AG08395 (cell line): ENCODE results near the gene ACYP2.
"Not testable (repeated sequence)": the region's sequence is repeated elsewhere in the genome, so short reads cannot be mapped to it uniquely, and the experiment has no call there.

Experiments
- DNase-seq: peaks from one replicate; pipeline ENCODE4 v3.0.0; 2012; ENCODE audit warnings: mixed read lengths, low spot score

The ACYP2 gene

DNA sequence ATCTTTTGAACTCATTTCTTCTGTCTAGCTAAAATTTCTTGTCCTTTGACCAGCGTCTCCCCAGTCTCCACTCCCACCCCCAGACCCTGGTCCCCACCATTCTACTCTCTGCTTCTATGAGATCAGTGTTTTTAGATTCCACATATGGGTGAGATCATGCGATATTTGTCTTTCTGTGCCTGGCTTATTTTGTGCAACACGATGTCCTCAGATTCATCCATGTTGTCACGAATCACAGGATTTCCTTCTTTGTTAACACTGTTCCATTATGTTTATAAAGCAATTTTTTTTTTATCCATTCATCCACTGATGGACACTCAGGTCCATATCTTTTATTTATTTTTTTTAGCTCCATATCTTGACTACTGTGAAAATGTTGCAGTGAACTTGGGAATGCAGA is 16.0 kb upstream of the ACYP2 start:
- no peak for DNase-seq

DNA sequence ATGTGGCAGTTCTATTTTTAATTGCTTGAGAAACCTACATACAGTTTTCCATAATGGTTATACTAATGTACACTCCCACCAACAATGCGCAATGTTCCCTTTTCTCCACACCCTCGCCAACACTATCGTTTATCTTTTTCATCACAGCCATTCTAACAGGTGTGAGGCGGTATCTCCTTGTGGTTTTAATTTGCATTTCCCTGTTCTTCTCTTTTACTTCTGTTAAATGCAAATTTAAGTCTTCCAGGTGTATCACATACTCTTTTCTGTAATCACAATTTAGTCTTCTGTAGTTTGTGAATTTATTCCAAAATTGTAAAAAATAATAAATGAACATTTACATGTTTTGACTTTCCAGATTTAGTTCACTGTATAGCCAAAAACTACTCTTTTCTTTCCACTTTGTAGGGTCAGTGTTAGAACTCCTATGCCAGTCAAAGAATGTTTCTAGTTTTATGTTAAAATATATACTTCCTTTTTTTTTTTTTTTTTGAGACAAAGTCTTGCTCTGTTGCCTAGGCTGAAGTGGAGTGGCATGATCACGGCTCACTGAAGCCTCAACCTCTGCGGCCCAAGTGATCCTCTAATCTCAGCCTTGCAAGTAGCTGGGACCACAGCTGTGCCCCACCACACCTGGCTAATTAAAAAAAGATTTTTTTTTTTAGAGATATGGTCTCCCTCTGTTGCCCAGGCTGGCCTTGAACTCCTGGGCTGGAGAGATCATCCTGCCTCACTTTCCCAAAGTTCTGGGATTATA is 15.4 kb upstream of the ACYP2 start:
- DNase-seq: no peak

DNA sequence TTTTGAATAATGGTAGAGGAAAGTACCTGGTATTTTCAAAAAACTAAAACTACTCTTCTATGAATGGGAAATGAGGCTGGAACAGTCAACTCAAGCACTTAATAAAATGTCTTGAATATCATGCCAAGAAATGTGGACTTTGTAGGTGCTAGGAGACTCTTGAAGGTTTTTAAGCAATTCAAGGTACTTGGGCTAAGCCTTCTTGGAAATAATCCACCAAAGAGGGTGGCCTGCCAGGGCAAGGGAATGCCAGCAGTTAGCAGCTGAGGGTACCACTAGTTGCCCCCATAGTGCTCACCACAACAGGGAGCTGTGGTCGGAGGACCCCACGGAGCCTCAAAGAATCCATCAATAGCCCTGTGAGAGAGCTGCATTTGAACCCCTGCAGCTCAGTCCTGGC is 14.6 kb upstream of the ACYP2 start:
- DNase-seq: no peak

DNA sequence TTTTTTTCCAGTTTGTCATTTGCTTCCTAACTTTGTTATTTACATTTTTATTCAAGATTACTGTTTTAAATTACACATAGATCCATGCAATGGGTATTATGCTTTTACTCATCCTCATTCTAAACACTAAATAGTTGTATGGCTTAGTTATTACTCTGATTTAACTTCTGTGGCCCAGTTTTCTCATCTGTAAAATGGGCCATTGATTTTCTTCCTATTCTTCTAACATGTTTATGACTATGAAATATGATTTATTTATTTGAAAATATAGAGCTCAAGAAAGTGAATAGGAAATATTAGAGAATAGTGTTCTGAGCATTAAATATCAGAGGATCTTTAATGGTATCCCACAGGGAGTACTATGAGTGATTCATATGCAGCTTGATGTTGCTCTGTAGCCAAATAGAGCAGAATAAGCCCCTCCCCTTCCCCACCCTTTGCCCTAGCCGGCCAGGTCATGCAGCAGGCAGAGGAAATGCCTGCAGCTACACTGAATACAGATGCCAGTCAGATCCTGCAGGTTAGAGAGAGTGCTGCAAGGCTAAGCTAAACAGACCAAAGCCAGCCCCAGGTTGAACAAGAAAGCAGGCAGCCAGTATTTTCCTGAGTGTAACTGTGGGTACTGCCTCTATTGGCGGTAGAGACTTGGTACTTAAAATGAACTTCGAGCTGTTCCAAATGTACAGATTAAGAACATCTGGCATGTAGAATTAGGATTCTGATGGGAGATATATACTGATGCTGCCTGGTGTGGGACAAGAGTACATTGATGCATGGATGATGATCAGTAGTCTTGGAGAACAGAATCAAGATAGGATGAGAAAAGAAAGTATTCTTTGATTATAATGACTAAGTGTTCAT is 11.7 kb upstream of the ACYP2 start:
- peak; percentile 78 for DNase-seq

DNA sequence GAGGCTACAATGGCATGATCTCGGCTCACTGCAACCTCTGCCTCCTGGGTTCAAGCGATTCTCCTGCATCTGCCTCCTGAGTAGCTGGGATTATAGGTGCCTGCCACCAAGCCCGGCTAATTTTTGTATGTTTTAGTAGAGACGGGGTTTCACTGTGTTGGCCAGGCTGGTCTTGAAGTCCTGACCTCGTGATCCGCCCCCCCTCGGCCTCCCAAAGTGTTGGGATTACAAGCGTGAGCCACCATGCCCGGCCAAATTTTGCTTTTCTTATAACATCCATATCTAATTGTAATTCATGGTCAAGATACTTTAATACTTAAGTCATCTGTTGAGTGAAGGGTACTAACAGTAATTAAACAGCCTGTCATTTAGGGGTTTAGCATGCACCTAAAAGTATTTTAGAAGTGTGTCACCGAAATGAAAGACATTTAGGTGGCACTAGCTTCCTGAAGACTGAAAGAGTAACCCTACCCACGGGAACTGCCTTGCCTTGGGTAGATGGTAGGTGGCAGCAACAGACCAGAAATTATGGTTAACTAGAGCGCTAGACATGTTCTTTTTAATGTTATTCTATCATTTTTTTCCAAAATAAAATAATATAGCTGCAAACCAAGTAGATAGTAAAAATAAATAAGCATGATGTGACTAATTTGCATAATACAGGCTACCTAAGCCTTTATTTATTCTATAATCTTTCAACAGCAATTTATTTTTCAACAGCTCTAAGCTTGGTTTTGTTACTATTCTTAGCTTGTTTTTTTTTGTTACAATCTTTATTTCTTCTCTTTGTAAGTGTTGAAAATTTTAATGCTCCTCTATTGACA is 8.6 kb upstream of the ACYP2 start:
- peak; percentile 56 for DNase-seq

DNA sequence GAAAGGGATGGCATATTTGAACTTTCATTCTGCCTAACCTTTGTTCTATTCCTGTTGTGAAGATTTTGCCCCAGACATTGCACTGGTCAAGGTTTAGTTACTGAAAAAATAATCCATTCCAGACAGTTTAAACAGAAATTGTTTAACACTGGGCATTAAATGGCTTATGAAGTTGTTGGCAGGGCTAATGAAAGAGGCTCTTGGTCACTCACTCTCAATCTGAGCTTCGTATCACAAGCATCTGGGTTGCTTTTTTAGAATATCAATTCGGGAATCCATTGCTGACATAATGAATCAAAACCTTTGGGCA is 8.0 kb upstream of the ACYP2 start:
- DNase-seq: no peak

DNA sequence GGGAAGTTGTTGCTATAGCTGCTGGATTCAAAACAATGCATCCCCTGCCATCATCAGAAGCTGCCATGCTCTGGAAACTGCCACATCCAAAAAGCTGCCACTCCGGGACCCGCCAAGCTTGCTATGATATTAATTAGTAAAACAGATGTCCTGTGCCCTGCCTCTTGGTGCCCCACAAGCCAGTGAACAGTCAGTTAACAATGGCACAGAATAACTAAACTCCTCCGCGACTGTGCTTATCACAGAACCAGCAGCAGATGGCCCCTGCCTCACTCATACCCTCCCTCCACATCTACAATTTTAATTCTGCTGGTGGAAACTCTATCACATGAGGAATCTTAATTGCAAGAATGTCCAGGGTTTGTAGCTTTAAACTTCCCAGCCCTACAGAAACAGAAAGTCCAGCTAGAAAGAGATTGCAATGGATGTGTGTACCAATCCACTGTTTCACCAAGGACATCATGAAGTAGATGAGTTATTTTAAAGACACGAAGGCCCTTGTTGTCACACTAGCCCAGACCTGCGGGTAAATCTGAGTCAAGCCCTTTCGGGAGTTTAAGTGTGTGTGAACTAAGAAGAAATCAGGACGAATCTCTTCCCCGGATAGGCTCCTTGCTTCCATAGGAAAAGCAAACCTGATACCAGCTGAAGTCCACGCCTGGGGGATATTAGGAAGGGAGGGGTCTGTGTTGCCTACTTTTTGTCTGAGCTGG is 7.4 kb upstream of the ACYP2 start:
- no peak for DNase-seq

DNA sequence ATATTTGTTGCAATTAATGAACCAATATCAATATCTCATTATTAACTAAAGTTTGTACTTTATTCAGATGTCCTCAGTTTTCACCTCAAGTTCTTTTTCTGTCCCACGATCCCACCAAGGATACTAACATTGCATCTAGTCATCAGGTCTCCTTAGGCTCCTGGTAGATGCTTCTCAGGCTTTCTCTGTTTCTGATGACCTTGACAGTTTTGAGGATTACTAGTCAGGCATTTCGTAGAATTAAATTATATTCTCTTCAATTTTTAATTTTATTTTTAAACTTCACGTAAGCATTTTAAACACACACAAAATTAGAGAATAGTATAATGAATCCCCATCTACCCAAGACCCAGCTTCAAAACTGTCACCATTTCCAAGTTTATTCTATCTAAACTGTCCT is 5.6 kb upstream of the ACYP2 start:
- DNase-seq: no peak

DNA sequence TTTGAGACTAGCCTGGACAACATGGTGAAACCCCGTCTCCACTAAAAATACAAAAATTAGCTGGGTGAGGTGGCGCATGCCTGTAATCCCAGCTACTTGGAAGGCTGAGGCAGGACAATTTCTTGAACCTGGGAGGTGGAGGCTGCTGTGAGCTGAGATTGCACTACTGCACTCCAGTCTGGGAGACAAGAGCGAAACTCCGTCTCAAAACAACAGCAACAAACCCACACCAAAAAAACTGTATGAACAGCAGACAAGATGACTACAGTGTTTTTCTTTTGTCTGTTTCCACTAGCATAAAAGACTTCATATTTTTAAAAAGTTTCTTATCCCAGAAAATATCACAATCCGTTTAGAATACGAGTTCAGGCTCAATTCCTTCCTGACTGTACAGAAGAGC is 936 bp upstream of the ACYP2 start:
- DNase-seq: not testable (repeated sequence)

DNA sequence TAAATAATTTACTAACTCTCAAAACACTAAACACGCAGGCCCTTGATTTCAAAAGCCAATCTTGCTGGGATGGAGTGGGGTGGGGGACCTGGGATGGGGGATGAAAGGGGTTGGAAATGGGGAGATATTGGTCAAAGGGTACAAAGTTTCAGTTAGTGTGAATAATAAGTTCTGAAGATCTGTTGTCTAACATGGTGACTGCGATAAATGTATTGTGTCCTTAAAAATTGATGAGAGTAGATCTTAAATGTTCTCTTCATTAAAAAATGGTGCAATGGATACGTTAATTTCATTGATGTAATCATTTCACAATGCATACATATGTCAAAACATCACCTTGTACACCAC is 505 bp upstream of the ACYP2 start:
- DNase-seq: no peak

DNA sequence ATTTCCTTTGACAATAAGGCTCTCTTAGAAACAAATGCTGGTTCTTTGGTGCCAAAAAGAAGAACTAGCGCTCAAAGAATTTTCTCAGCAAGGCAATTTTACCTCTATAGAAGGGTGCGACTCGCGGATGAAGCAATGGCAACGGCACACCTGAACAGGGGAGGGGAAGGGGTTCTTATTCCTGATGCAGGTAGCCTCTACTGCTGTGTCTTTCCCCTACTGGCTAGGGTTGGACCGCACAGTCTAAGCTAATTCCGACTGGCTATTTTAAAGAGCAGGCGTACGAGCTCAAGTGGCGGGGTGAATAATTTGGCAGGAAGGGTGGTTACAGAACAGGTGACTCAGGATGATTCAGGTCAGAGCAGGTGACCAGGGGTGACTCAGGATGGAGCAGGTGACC is 1.2 kb downstream of the ACYP2 start:
- not testable (repeated sequence) for DNase-seq

DNA sequence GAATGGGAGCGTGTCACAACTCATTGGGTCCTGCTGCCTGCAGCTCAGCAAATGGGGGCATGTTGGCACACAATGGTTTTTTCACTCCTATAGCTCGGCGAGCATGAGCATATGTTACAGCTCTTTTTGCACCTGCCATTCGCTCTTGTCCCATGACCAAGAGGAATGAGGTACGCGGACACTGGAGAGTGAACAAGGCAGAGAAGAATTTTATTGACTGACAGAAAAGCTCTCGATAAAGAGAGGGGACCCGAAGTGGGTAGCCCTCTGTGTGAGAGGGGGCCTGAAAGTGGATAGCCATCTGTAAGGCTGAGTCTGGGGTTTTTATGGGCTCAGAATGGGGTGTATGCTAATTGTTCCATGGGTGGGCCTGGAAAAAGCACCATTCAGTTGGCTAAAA is 5.5 kb downstream of the ACYP2 start:
- DNase-seq: no peak

DNA sequence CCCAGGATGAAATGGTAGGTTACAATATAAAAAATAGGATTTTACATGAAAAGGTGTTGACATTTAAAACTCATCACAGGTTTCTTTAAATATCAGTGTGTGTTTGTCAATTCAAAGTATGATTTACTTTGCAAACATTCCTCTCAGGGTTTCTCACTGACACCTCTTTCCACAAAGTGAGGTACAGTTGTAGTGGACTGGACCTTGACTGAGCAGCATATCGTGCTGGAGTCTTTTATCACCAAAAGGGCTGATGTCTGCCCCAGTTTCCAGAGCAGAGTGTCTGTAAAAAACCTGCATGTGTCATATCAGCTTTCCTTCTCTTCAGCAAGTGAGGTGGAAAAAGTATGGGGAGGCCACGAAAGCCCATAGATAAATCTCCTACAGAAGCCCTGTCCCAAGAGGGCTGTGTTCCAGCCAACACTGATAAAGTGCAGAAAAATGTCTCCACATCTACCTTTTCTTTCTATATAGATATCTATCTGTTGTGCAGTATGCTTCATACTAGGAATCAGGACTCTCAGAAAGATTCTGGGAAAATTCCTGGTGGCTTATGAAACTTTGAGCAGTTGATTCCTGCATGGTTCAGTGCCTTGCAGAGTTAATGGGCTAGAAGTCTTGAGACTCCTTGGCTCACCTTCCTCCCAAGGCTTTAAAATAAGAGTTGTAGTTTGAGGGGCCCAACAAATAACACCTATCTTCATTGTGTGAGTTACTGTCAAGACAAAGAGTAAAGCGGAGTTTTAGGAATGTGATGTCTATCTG is 6.9 kb downstream of the ACYP2 start:
- DNase-seq: no peak

DNA sequence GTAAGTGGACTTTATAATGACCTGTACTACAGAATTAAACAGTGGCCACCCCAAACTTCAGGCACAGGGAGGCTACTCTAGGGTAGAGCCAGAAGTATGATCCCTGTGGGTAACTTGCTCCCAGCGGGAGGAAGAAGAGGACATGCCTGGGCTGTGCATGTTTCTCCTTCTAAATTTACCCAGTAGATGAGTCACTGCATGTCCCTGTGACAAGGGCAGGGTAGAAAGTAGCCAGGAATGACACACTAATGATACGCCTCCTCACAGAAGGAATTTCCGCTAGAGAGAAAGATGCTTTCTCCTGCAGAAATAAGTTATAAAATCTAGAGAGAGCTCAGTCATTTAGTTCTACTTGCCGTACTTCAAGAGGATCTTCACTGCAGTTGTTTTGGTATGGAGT is 7.5 kb downstream of the ACYP2 start:
- peak; percentile 79 for DNase-seq

DNA sequence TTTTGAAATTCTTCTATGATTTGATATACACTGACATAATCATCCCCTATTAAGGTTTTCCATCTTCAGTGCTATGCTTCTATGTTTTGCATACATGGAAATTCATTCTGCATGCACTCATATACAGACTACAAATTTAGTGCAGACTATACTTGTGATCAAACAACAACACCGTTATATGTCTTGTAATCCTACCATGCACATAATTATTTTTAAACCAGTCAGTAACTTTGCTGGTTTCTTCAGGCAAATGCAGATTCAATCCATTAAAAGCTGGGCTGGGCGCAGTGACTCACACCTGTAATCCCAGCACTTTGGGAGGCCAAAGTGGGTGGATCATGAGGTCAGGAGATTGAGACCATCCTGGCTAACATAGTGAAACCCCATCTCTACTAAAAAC is 11.8 kb downstream of the ACYP2 start:
- DNase-seq: not testable (repeated sequence)

DNA sequence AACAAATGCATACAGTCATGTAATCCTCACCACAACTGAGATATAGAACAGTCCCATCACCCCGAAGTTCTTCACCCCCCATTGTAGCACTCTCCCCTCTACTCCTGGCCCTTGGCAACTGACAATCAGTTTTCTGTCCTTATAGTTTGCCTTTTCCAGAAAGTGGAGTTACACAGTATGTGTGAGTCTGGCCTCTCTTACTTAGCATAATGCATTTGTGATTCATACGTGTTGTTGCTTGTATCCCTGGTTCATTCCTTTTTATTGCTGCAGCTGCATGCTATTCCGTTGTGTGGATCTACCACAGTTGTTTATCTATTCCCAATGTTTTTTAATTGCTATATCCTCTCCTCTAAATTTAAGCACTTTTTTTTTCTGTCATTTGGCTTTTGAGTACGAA is 17.6 kb downstream of the ACYP2 start:
- no peak for DNase-seq

DNA sequence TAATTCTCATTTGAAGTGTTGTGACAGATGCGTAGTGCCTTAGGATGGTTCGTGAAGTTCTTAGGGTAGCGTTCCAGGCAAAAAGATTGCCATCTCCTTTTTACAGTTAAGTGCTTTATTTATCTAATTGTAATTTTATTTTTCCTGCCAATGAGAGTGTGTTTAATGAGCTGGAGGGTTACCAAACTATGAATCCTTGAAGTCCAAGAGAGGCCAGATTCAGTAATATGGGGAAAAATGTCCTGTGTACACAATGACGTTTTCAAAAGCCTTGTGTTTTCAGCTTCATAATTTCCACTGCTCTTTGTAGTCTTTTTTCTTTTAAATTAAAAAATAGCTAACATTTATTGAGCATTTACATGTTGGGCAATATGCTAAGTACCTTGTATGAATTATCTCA is 23.8 kb downstream of the ACYP2 start:
- no peak for DNase-seq

DNA sequence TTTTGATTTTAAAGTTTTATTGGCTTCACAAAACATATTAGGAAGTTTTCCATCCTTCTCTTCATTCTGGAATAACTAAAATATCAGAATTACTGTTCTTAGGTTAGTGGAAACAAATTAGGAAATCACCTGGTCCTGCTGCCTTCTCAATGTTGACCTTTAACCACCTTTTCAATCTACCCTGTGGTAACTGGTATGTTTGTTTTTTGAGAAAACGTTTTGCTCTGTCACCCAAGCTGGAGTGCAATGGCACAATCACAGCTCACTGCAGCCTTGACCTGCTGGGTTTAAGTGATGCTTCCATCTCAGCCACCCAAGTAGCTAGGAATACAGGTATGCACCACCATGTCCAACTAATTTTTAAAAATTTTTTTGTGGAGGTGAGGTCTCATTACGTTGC is 28.4 kb downstream of the ACYP2 start:
- no peak for DNase-seq

DNA sequence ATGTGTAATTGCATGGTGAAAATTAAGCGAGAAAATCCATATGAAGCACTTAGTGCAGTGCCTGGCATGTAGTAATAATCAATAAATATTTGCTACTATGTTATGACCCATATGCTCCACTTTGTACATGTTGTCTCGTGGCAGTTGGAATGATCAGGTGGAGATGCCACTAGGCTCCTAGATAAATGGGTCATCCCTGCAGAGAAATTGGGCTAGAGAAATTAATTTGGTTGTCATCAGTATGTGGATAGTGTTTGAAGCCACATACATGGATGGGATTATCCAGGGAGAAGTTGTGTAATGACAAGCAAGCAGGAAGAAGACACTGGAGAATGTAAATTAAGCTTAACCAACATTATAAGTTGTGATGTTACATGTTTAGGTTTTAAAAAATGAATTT is 33.0 kb downstream of the ACYP2 start:
- no peak for DNase-seq

DNA sequence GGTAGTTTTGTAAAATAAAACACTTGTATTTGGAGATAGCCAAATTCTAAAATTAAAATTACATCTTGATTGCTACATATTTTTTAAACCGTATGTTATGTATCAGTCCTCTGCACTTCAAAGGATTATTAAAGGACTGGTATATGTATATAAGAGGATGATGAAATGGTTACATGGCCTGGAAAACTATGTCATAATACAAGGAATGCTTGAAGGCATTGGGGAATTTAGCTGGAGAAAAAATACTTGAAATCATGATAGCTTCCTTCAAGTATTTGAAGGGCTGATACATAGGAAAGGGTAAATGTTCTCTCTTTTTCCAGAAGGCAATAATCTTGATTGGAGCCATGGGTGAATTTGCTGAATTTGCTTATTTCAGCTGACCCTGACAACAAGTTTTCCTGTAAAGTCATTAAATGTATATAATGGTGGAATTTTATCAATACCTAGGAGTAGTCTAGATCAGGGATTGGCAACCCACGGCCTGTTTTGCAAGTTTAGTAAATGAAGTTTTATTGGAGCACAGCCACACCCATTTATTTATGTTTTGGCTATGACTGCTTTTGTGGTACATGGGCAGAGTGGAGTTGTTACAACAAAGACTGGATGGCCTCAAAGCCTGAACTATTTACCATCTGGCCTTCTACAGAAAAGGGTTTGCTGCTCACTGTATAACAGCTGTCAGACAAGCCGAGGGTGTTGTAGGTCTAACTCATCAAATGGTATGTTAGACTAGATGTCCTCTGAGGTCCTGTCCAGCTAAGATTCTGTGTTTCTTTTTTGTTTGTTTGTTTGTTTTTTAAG is 34.4 kb downstream of the ACYP2 start:
- peak; percentile 3 for DNase-seq

DNA sequence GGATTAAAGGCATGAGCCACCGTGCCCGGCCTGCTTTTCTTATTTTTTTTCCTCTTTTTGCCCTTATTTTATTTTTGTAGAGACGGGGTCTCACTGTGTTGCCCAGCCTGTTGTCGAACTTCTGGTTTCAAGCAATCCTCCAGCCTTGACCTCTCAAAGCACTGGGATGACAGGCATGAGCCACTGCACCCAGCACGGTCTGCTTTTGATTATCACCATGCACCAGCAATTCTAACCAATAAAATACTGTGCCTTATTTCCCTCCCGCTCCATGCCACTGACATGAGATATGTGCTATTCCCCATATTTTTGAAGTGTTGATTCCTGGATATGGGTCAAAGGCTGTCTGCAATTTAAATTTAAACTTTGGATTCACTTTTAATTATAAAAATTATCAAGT is 42.9 kb downstream of the ACYP2 start:
- DNase-seq: no peak
